Ovary (tissue), 9 donors: ENCODE results near the gene NT5DC3. TPM values are rescaled to one million over a fixed set of nuclear protein-coding genes. Genes with fewer than 3 reads are reported as not detected.

Experiments
- DNase-seq, 5 donors: peaks; one replicate each; pipeline ENCODE4 v3.0.0-alpha.2; 2019 to 2020
- H3K27ac ChIP-seq, 2 donors: fragments of 200-600 bp; one replicate each; pipeline versions ENCODE4 v1.5.1 to v1.8.0; 2019 to 2022
- H3K27me3 ChIP-seq: fragments of 200-600 bp; one replicate; pipeline ENCODE4 v1.8.0; 2022
- H3K36me3 ChIP-seq: fragments of 200-600 bp; sonication (generic); one replicate; pipeline ENCODE4 v1.5.1; 2019
- H3K4me1 ChIP-seq: one replicate; pipeline ENCODE4 v1.8.1; 2013; ENCODE audit warnings: mild to moderate bottlenecking, moderate library complexity; ENCODE audit not compliant: insufficient read depth
- H3K4me3 ChIP-seq: fragments of 200-600 bp; sonication (generic); one replicate; pipeline ENCODE4 v1.5.1; 2017
- H3K9me3 ChIP-seq, 2 donors: fragments of 200-600 bp in 1 of 2; sonication (generic) in 1 of 2; one replicate each; pipeline versions ENCODE4 v1.5.1 to v1.8.1; 2013 to 2019; ENCODE audit warnings: mild to moderate bottlenecking in 1 of 2, moderate library complexity in 1 of 2
- CTCF ChIP-seq, 3 donors: fragments of 450-650 bp in 2 of 3; fragments of 200-600 bp in 1 of 3; IDR thresholded peaks; one replicate each; pipeline versions ENCODE4 v1.5.1 to v1.8.0; 2016 to 2022; ENCODE audit warnings: antibody characterized with exemption in 3 of 3, mild to moderate bottlenecking in 1 of 3
- EP300 ChIP-seq: sonication (generic); formaldehyde crosslinking; IDR thresholded peaks from one replicate; pipeline ENCODE4 v1.6.1; 2017; ENCODE audit warnings: antibody characterized with exemption
- POLR2A ChIP-seq: fragments of 450-650 bp; IDR thresholded peaks from one replicate; pipeline ENCODE4 v1.6.1; 2017; ENCODE audit warnings: antibody characterized with exemption, mild to moderate bottlenecking, moderate library complexity
- WGBS, 3 donors: extraction: QIAGEN DNeasy Blood & Tissue Kit in 1 of 3; methylation state at CpG; one replicate each; pipeline versions ENCODE4 v1.1.5 to v1.1.7; 2013 to 2017; 5-methylcytosine and 5-hydroxymethylcytosine counted together
- intact Hi-C, 4 donors: fragments of 100-400 bp; cut with DNase I; formaldehyde crosslinking; loops; one replicate each; pipeline versions ENCODE4 v1.11.0 to v1.15.1; 2022 to 2023
- polyA plus RNA-seq, 2 donors: library from polyadenylated mRNA; stranded (reverse); fragments of 200-250 nt in 1 of 2; fragments of 350-450 nt in 1 of 2; fragmentation: Illumina TruSeq in 1 of 2; extraction: RNeasy Lipid Tissue Mini Kit (QIAGEN cat#74804) in 1 of 2; gene quantifications; one replicate each; pipeline ENCODE4 v1.2.3, GENCODE V29; 2013 to 2014
- total RNA-seq, 7 donors: library from RNA; depleted of rRNA in 2 of 7; stranded (reverse); fragments of >200 nt in 2 of 7; fragmentation: NEBNext Ultra II Directional in 3 of 7; extraction: Animal tissue kit (Norgen Biotek cat#: 25700) in 3 of 7; gene quantifications; one replicate each; pipeline versions ENCODE4 v1.1.0 to v1.2.4, GENCODE V29; 2016 to 2023
- donor health status: DM: no; HTN: no; CAD: no; lungs with moderate emphysema.
- donor health status: DM: no; HTN: no; CAD: no.
- donor health status: Bipolar disorder and iron deficiency.
- donor health status: DM: yes; HTN: yes; CAD: no.
- donor health status: DM: no; HTN: no; CAD: no.
- donor health status: DM: yes; HTN: yes; CAD: no.

Gene NT5DC3
- total and polyA plus RNA-seq, 9 donors, result 1.8 to 9.3 (median 7.1) TPM

DNA sequence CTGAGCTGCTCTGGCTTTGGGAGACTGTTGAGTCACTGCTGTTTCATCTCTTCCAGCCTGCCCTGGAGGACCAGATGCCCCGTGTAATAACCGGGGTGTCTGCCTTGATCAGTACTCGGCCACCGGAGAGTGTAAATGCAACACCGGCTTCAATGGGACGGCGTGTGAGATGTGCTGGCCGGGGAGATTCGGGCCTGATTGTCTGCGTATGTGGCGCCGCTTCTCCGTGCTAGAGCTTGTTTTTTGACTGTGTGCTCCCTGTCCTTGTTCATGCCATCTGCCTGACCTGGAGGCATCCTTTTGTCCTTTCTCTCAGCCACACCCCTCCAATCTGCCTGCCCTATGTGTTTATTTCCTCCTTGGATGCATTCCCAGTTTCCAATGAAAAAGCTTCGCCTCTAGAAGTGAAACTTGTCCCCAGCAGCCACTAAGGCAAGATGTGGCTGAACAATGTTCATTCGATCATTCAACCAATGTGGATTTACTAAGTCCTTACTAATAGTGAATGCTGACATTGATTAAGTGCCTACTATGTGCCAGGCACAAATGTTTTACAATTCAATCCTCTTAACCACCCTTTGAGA lies 98.6 kb downstream of the NT5DC3 start:
- Histone ChIP-seq H3K27me3 (no peaks in the 10 kb centered on the region), H3K4me1 (no peaks in the 10 kb centered on the region), H3K9me3 (no peaks in the 10 kb centered on the region), H3K27ac (no peak overlapping the region), H3K4me3 (no peak overlapping the region), H3K36me3 (no peaks in the 10 kb centered on the region)
- intact Hi-C loops, result no loop called here
- DNase-seq, result no peak
- WGBS, 3 donors, result 65 to 77% (median 69%) methylated on average over 15 of the region's 15 CpGs
- TF ChIP-seq POLR2A, result no peak
- TF ChIP-seq CTCF (IDR thresholded peaks at IDR 0.05), result no peak
- TF ChIP-seq EP300, result no peak

DNA sequence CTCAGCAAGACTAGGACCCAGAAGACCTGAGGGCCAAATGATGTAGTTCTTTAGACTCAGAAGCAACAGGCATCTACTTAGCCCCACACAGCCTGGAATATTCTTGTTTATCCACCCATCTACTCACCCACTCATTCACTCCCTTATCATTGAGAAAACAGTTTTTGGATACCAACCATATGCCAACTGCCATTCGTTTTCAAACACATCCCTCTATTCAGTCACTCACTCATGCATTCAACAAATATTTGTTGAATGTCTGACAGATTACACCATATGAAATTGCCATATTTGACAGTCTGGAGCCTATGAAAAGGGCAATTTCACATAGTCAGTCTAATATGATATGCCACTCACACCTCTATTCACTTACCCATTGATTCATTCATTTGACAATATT lies 103.2 kb downstream of the NT5DC3 start:
- intact Hi-C loops, result no loop called here
- DNase-seq, result no peak
- no peaks in the 10 kb centered on the region for H3K4me1 ChIP-seq
- H3K27me3 ChIP-seq, result no peaks in the 10 kb centered on the region
- H3K27ac ChIP-seq, result no peak overlapping the region
- H3K9me3 ChIP-seq, result no peaks in the 10 kb centered on the region
- no peak for TF ChIP-seq POLR2A
- no peaks in the 10 kb centered on the region for H3K36me3 ChIP-seq
- WGBS, 3 donors, result 69 to 76% (median 73%) methylated on average over 1 of the region's 1 CpG
- H3K4me3 ChIP-seq, result no peak overlapping the region

- Histone ChIP-seq H3K27me3 (no peaks in the 10 kb centered on the region), H3K9me3 (no peaks in the 10 kb centered on the region), H3K4me1 (no peaks in the 10 kb centered on the region), H3K36me3 (no peaks in the 10 kb centered on the region), H3K27ac (no peak overlapping the region), H3K4me3 (no peak overlapping the region)
- no peak for TF ChIP-seq EP300
- TF ChIP-seq CTCF (IDR thresholded peaks at IDR 0.05), result no peak
- TF ChIP-seq POLR2A, result no peak
- WGBS, 3 donors, result 95 to 97% (median 97%) methylated on average over 1 of the region's 1 CpG
- DNase-seq, result no peak
- intact Hi-C loops, result no loop called here
Measured at GRCh38 chr12:103736572-103736971, 104.5 kb downstream of the NT5DC3 start.

GRCh38 chr12:103735291-103735690 lies 105.7 kb downstream of the NT5DC3 start:
- no peaks in the 10 kb centered on the region for H3K36me3 ChIP-seq
- no peak for TF ChIP-seq EP300
- no peak for TF ChIP-seq POLR2A
- no peak for TF ChIP-seq CTCF (IDR thresholded peaks at IDR 0.05)
- H3K9me3 ChIP-seq, result no peaks in the 10 kb centered on the region
- 85 to 86% (median 85%) methylated on average over 8 of the region's 8 CpGs for WGBS, 3 donors
- H3K27me3 ChIP-seq, result no peaks in the 10 kb centered on the region
- no peaks in the 10 kb centered on the region for H3K4me1 ChIP-seq
- no peak for DNase-seq
- intact Hi-C loops, result no loop called here
- no peak overlapping the region for H3K4me3 ChIP-seq
- H3K27ac ChIP-seq, result no peak overlapping the region

- Histone ChIP-seq H3K36me3 (no peaks in the 10 kb centered on the region), H3K9me3 (no peaks in the 10 kb centered on the region), H3K27ac (no peak overlapping the region), H3K4me1 (no peaks in the 10 kb centered on the region), H3K27me3 (no peaks in the 10 kb centered on the region), H3K4me3 (no peak overlapping the region)
- WGBS, 3 donors, result 75 to 76% (median 76%) methylated on average over 2 of the region's 2 CpGs
- intact Hi-C loops, result no loop called here
- DNase-seq, result no peak
- TF ChIP-seq CTCF (IDR thresholded peaks at IDR 0.05) (no peak), POLR2A (no peak), EP300 (no peak)
Measured at GRCh38 chr12:103734863-103735262, 106.2 kb downstream of the NT5DC3 start.
